AG09309 (cell line): ENCODE data around the gene CYBC1.
A peak's percentile ranks its signal among the peaks of the same experiment; 100 is the strongest.

Source experiments
- DNase-seq: peaks from one replicate; pipeline ENCODE4 v3.0.0-alpha.2; 2010; ENCODE audit warnings: low read depth
- H3K4me3 ChIP-seq: 2 replicates; pipeline ENCODE4 v1.5.1; 2011; ENCODE audit warnings: mild to moderate bottlenecking, low read depth, low read length, moderate library complexity; ENCODE audit not compliant: control insufficient read depth
- TF ChIP-seq, protein P1 (sequence below): IDR thresholded peaks from 2 replicates; pipeline ENCODE4 v1.5.1; 2011; ENCODE audit warnings: mild to moderate bottlenecking, low read depth, low read length, inconsistent platforms; ENCODE audit not compliant: insufficient read depth, control insufficient read depth; ENCODE audit errors: missing control alignments

CYBC1 gene

DNA sequence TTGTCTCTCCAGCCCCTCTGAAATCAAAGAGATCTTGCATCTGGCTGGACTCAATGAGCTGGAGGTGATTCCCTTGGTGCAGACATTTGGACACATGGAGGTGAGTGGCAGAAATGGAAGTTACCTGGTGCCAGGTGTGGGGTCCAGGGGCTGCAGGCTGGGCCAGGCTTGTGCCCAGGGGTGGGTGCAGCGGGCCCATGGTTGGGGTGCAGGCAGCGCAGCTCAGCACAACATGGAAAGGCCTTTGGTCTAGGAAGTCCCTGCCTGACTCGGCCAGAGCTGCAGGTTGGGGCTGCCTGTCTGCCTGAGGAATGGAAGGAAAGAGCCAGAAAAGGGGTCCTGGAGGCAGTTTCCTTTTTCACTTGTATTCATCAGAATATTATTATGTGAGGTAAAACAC is 22.0 kb downstream of the CYBC1 start:
- TF ChIP-seq, protein P1, sequence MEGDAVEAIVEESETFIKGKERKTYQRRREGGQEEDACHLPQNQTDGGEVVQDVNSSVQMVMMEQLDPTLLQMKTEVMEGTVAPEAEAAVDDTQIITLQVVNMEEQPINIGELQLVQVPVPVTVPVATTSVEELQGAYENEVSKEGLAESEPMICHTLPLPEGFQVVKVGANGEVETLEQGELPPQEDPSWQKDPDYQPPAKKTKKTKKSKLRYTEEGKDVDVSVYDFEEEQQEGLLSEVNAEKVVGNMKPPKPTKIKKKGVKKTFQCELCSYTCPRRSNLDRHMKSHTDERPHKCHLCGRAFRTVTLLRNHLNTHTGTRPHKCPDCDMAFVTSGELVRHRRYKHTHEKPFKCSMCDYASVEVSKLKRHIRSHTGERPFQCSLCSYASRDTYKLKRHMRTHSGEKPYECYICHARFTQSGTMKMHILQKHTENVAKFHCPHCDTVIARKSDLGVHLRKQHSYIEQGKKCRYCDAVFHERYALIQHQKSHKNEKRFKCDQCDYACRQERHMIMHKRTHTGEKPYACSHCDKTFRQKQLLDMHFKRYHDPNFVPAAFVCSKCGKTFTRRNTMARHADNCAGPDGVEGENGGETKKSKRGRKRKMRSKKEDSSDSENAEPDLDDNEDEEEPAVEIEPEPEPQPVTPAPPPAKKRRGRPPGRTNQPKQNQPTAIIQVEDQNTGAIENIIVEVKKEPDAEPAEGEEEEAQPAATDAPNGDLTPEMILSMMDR = no peak
- no peak for DNase-seq
- no peak overlapping the region for H3K4me3 ChIP-seq

DNA sequence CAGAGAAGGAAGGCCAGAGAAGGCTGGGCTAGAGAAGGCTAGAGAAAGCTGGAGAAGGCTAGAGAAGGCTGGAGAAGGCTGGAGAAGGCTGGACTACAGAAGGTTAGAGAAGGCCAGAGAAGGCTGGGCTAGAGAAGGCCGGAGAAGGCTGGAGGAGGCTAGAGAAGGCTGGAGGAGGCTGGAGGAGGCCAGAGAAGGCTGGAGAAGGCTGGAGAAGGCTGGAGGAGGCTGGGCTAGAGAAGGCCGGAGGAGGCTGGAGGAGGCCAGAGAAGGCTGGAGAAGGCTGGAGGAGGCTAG is 25.7 kb downstream of the CYBC1 start:
- no peak for DNase-seq
- TF ChIP-seq, protein P1 = no peak
- no peak overlapping the region for H3K4me3 ChIP-seq

DNA sequence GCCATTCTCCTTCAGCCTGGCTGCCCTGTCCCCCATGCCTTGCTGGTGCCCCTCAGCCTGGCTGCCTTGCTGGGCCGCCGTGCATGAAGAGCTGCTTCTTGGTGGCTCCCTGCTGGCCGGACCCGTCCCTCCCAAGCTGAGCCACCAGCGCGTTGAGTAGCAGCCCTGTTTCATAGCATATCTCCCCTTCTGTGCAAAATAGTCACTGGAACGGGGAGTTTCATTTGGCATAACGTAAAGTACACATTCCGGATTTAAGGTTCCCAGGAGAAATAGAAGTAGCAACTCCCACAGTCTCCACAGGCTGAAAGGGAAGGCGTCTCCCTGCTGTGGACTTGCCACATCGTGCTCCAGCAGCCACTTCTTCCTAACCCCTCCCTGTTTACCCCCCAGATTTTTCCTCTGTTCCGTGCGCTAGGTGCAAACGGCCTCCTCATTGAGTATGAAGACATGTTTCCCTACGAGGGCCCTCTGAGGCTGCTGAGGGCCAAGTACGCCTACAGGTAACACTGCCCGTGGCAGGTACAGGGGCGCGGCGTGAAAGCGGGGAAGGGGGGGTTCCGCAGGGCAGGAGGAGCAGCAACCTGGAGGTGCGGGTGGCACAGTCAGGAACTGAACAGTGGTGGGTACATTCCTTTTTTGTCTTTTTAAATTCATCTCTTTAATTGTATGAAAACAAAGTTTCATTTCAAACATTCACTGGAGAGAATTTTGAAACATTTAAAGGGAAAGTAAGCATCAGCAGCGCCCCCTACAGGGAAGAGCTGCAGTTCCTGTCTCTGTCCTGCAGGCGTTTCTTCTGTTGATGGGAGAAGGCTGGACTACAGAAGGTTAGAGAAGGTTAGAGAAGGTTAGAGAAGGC is 26.3 kb downstream of the CYBC1 start:
- H3K4me3 ChIP-seq = no peak overlapping the region
- no peak for DNase-seq
- TF ChIP-seq, protein P1 = peak; percentile 76

DNA sequence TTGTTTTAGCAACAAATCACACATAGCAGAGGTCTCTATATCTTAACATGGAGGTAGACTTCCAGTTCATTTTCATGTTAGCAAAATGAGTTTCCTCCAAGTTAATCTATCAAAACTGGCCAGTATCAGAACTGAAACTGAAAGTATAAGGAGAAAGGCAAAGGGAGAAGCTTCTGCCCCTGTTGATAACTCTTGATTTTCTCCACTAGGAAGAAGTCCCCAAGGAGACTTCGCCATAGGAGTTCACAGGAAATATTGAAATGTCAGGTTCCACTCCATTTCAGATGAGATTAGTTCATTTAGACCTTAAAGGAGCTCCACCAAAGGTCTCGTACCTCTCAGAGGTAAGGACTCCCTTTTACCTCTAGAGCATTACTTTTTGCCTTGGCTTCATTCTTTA is 31.0 kb downstream of the CYBC1 start:
- DNase-seq = no peak
- TF ChIP-seq, protein P1 = no peak
- H3K4me3 ChIP-seq = no peak overlapping the region

DNA sequence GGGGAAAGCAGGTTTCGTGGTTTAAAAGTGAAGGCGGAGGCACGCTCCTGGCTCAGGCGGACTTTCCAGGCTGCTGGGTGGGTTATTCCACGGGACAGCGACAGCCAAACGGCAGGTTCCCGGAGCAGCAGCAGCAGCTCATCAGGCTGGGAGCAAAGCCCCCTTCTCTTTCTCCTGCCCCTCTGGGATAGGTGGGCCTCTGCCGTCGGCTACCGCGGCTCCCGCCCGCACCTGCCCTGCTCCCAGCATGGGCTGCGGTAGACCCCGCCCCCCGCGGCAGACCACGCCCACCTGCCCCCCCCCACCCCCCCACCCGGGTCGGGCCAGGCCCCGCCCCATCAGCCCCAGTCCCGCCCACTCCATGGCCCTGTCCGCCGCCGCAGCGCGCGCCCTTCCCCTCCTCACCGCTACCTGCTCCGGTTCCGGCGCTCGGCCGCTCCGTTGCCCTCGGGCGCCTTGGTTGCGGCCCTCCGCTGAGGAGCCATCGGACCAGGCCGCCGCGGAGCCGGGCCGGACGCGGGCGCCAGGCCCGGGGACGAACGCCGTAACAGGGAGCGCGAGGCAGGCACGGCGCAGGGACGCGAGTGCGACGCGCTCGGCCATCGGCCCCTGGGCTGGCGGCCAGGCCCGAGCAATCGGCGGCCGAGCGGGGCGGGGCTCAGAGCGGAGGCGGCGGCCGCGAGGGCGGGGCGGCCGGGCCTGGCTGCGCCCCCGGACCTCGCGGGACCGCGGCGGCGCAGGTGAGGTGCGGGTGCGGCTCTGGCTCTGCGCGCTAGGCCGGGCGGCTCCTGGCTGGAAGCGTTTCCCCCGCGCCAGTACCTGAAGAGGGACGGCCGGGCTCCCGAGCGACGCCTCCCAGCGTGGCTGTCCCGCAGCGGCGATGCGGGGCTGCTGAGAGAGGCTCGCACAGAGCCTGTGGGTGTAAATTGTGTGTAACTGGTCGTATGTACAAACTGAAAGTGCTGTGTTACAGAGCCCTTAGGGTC is 32.3 kb downstream of the CYBC1 start, which contains the start of the genes HEXD and OGFOD3:
Gene HEXD (plus strand): TSS at position 347 of the 986 bp plus-strand sequence. CDS start 1,453 bp downstream, outside the sequence.
Gene OGFOD3 (minus strand): TSS at position 586 of the 986 bp plus-strand sequence. CDS start 101 bp downstream, at position 485.
- peak within 1 kb of the TSS; percentile 76 for H3K4me3 ChIP-seq
- TF ChIP-seq, protein P1 = no peak
- no peak for DNase-seq

DNA sequence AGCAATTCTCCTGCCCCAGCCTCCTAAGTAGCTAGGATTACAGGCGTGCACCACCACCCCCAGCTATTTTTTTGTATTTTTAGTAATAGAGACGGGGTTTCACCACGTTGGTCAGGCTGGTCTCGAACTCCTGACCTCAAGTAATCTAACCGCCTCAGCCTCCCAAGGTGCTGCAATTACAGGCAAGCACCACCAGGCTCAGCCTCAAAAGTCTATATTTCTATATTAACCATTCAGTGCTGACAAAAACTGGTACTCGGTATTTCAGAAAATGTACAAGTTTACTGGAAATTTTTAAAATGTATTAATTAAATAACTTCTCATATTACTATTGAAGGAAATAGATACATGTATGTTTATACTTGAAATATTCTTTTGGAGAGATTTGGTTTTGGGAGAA is 33.8 kb downstream of the CYBC1 start:
- no peak for DNase-seq
- TF ChIP-seq, protein P1 = no peak
- no peak overlapping the region for H3K4me3 ChIP-seq
